Measurements from ENCODE around the gene POLA2.
"Not testable (repeated sequence)": the region's sequence is repeated elsewhere in the genome, so short reads cannot be mapped to it uniquely, and the experiment has no call there.

POLA2 gene

DNA sequence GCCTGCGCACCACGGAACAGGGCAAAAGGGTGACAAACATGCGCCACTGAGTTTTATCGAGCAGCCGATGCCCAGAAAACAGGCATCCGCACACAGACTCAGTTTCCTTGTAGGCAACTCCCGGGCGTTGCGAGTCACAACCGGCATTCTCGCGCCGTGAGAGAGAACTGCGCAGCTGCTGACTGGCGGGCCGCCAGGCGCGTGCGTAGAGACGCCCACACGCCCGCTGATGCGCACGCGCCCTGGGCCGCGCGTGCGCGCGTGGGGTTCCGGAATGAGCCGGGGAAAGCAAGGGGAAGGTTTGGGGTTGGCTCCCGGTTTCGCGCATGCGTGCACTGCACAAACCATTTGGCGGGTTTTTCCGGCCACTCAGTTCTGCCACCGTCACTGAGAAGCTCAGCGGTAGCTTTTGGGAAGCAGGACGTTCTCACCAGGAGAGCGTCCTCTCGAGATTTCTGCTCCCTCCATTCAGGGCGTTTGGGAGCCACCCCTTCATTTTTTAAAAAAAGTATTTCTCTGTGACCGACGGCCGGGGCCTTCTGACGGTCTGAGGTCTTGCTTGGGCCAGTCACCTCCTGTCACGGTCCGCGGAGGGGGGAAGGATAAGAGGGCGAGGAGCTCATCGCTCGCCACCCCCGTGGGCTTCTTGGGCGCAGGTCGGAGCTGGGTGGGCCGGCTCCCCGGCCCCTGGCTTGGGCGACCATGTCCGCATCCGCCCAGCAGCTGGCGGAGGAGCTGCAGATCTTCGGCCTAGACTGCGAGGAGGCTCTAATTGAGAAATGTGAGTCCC lies at the start of gene POLA2:
POLA2 (plus strand) TSS at position 372 of the 790 bp plus-strand sequence; CDS start at position 703, 331 bp downstream.
- peak; percentile 99 for DNase-seq

DNA sequence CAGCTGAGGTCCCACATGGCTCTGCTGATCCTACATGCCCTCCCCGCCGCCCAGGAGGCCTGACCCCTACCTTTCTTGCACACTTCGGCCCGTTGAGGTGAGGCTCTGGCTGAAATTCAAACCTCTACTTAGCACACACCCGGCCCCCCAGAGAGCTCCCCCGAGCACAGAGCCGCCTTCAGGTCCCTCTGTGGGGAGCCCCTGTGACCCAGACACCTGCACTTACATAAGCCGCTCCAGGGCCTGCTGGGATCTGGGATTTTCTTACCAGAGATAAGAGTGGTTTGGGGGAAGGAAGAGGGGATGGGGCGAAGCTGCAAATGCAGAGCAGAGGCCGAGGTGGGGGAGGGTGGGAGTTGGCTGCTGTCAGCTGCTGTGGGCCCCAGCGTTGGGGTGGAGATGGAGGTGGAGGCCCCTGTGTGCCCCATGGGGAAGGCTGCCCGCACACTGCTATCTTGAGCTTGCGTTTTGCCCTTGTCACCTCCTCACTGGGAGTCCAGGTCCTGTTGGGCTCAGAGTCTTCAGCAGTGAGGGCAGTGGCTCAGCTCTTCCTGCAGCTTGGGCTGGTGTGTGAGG lies 49.4 kb upstream of the POLA2 start:
- peak; percentile 37 for DNase-seq

GRCh38 chr11:65213322-65214211 lies 48.2 kb upstream of the POLA2 start:
- peak; percentile 66 for DNase-seq

DNA sequence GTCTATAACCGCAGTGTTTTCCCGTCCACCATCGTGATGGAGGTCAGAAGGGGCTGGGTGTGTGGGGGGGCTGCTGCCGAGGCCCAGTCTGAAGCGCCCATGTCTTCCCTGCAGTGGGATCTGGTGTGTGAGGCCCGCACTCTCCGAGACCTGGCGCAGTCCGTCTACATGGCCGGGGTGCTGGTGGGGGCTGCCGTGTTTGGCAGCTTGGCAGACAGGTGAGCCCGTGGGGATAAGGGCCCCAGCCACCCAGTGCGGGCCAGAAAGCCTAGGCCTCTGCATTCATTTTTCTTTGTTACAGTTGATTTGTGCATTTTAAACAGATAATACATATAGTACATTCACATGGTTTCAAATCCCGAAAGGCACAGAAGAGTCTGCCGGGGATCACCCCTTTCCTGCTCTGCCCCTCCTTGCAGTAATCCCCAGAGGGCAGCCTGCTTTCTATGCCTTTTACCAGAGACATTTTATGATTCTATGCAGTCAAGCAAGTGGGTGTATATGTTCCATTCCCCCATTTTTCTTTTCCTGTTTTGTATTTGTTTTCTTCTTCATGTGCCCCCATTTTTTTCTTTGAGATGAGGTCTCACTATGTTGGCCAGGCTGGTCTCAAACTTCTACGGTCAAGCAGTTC lies 47.4 kb upstream of the POLA2 start:
- DNase-seq, result peak; percentile 46

GRCh38 chr11:65215441-65216076 lies 46.2 kb upstream of the POLA2 start:
- DNase-seq, result peak; percentile 37

DNA sequence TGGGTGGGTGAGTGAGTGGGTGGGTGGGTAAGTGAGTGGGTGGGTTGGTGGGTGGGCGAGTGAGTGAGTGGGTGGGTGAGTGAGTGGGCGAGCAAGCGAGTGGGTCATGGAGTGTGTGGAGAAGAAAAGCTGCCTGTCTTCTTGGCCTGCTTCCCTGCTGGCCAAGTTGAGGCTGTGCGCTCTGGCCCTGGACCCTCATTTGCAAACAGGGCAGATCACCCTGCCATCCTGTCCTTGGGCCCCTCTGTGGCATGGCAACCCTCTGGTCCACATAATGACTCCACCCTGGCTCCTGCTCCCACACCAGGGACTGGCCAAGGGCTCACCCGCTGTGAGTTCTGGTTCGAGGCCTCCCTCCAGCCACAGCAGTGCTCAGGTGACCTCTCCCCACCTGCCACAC lies 44.9 kb upstream of the POLA2 start:
- peak; percentile 34 for DNase-seq

DNA sequence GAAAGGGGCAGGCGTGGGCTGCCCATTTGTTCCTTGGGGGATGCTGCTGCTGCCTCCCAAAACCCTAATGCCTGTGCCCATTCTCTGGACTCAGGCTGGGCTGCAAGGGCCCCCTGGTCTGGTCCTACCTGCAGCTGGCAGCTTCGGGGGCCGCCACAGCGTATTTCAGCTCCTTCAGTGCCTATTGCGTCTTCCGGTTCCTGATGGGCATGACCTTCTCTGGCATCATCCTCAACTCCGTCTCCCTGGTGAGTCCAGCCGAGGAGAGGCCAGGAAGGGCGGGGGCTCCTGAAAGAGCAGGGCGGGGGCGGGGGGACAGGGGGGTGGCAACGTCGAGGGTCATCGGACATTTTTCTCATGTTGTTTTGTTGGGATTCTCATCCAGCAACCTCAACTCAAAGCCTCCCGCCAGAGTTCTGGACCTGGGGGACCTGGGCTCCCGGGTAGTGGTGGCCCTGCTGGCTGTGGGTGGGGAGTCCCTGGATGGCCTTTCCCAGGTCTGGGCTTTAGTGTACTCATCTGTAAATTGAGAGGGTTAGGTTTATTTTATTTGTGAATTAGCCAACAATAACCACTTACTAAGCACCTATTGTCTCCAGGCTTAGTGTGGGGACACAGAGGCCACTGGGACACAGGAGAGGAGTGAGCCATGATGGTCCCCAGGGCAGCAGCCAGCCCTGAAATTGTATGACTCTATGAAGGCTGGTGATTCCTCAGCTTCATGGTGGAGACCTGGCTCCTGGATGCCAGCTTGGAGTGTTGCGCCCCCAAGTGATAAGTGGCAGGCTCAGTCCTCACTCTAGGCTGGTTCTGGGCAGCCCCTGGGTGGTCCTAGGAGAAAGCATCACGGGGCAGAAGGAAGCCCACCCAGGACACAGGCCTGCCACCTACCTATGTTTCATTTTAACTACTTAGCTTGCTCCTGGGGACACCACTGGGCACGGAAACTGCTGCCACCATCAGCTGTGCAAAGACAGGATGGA lies 44.0 kb upstream of the POLA2 start:
- peak; percentile 11 for DNase-seq

DNA sequence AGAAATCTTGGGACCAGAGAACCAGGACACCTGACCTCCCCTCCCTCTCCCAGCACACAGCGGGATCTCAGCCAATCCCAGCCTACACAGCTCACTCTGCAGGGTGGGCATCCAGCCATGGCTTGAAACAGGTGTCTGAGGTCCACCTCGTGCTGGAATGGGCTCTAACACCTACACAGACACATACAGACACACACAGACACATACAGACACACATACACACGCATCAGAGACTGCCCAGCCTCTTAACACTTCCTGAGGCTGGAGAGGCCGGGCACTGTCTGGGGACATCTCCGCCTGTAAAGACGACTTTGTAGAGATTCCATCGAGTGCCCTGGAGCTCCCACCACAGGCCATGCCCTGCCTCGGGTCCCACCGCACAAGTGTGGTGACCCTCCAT lies 43.3 kb upstream of the POLA2 start:
- peak; percentile 23 for DNase-seq

- DNase-seq, result no peak
Observed at GRCh38 chr11:65219930-65220213, 41.9 kb upstream of the POLA2 start.

GRCh38 chr11:65221026-65221425 lies 40.7 kb upstream of the POLA2 start:
- DNase-seq, result peak; percentile 12

DNA sequence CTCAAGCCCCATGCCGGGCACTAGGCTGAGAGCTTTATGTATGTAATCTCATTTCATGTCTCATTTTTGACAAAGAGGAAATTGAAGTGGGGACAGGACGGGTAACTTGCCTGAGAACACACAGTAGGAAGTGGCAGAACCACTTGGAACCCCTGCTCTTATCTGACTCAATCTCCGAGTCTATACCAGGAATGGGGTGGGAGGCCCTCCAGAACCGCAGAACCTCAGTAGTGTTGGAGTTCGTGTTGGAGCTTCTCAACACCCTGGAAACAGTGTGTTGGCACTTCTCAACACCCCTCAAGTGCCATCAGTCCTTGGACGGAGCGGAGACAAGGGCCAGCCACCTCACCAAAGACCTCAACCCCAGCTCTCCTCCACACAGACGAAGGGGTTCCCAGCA lies 38.8 kb upstream of the POLA2 start:
- no peak for DNase-seq

DNA sequence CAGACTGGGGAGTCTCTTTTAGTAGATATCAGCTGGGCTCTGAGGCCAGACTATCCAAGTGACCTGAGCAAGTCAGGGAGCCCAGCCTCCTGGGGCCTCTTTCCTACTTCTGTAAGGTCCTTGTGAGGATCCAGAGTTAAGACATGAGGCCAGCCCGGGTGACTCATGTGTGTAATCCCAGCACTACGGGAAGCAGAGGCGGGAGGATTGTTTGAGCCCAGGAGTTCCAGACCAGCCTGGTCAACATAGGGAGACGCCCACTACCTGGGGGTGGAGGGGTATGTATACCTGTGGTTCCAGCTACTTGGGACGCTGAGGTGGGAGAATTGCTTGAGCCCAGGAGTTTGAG lies 36.9 kb upstream of the POLA2 start:
- no peak for DNase-seq

GRCh38 chr11:65225279-65226102 lies 36.3 kb upstream of the POLA2 start:
- DNase-seq, result peak; percentile 71

DNA sequence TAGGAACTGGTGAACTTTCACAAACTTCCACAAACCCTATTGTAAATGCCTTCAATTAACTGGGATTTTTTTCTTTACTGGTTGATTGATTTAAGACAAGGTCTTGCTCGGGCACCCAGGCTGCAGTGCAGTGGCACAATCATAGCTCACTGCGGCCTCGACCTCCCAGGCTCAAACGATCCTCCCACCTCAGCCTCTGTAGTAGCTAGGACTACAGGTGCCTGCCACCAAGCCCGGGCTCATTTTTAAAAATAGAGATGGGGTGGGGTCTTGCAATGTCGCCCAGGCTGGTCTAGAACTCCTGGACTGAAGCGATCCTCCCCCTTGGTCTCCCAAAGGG lies 35.7 kb upstream of the POLA2 start:
- no peak for DNase-seq

DNA sequence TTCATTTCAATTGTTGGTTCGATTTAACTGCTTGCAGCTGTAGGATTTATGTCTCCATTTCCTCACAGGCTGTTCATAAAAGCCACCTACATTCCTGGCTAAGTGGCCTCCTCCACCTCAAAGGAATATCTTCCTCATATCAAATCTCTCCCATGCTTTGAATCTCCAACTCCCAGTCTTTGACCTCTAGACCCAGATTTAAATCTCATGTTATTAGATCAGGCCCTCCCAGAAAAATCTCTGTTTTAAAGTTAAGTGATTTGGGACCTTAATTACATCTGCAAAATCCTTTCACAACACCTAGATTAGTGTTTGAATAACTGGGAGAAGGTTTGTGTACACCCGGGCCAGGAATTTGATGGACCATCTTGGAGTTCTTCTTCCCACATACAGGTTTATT lies 33.9 kb upstream of the POLA2 start:
- DNase-seq, result no peak

- no peak for DNase-seq
Observed at GRCh38 chr11:65236194-65237059, 25.3 kb upstream of the POLA2 start.

GRCh38 chr11:65238302-65238701 lies 23.5 kb upstream of the POLA2 start:
- not testable (repeated sequence) for DNase-seq

DNA sequence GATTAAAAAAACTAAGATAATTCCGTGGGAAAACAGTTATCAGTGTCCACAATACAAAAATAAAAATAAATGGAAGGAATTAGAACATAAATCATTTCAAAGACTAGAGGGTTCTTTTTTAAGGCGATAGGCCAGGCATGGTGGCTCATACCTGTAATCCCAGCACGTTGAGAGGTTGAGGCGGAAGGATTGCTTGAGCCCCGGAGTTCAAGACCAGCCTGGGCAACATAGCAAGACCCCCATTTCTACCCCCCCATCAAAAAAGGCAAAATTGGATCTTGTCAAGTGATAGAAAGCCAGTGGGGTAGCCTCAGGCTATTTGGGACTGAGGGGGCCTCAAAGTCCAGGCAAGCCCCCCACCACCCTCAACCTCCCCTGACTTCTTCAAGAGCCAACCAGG lies 20.6 kb upstream of the POLA2 start:
- no peak for DNase-seq

DNA sequence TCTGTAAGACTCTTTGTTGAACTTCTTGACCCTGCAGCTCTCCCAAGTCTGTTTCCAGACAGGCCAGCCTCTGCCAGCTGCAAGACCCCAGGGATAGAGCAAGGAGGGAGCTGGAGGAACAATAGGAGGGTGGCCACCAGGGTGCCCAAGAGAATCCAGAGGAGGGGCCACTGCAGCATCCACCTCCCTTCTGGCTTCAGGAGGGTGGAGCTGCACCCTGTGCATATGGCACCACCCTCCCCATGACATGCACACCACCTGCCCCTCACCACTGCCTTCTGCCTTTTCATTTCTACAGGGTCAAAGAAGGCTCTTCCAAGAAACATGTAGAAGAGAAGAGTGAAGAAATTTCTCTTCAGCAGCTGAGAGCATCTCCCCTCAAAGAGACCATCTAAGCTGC lies 20.1 kb upstream of the POLA2 start:
- no peak for DNase-seq

- DNase-seq, result no peak
Observed at GRCh38 chr11:65242389-65242788, 19.4 kb upstream of the POLA2 start.
